HCT116 (cell line): Measurements from ENCODE around the gene TNFSF12. TPM values are rescaled to one million over a fixed set of nuclear protein-coding genes. Genes with fewer than 3 reads are reported as not detected.
A peak's percentile ranks its signal among the peaks of the same experiment; 100 is the strongest.

Experiments used
- ATAC-seq: fragments of 200-7000 bp; cut with Tn5 transposase; 2 replicates; pipeline ENCODE4 v1.9.1; 2020; ENCODE audit warnings: mild to moderate bottlenecking, moderate library complexity
- BruUV-seq: library from RNA; stranded (reverse); fragments of 400-500 nt; replicated peaks from 2 replicates; lab custom pipeline; 2021; lab: Mats Ljungman, UMichigan
- CTCF ChIA-PET: fragments of 300-600 bp; sonication (Branson Sonifier 250); formaldehyde crosslinking; loops from one replicate; lab custom pipeline; 2021; ENCODE audit warnings: antibody characterized with exemption; lab: Charles Lee
- POLR2A ChIA-PET: fragments of 300-600, 350-600 bp; sonication (Branson Sonifier 250); formaldehyde crosslinking; loops from one replicate; lab custom pipeline; 2021; ENCODE audit warnings: antibody characterized with exemption; lab: Charles Lee
- RAD21 ChIA-PET, 2 experiments: fragments of 300-600 bp; sonication (Branson Sonifier 250); formaldehyde crosslinking; loops; one replicate each; lab custom pipeline; 2023; ENCODE audit warnings: low total read pairs in 2 of 2; ENCODE audit not compliant: uncharacterized antibody in 2 of 2, unreplicated experiment in 2 of 2, low non-redundant PET in 1 of 2; lab: Charles Lee
- DNase-seq: peaks from one replicate; pipeline ENCODE4 v3.0.0-alpha.2; 2010; ENCODE audit warnings: low read depth, low spot score
- H2AFZ ChIP-seq: fragments of 200-600 bp; shearing (Covaris generic), sonication (generic); 2 replicates; pipeline ENCODE4 v1.6.1; 2017; ENCODE audit warnings: low read depth, mixed run types, mixed read lengths, antibody characterized with exemption, low read length; ENCODE audit not compliant: poor library complexity, severe bottlenecking
- H3K27ac ChIP-seq: 2 replicates; pipeline ENCODE4 v1.5.1; 2012; ENCODE audit warnings: low read depth, low read length
- H3K27me3 ChIP-seq: fragments of 200-600 bp; sonication (generic); 2 replicates; pipeline ENCODE4 v1.6.1; 2016; ENCODE audit warnings: mixed run types, low read length, mixed read lengths; ENCODE audit not compliant: insufficient read depth
- H3K36me3 ChIP-seq, 2 experiments: fragments of 200-500 bp in 1 of 2; fragments of 200-600 bp in 1 of 2; sonication (Bioruptor generic) in 1 of 2; sonication (generic) in 1 of 2; 2 replicates each; pipeline versions ENCODE4 v1.5.1 to v1.6.1; 2014 to 2016; ENCODE audit warnings: low read length in 2 of 2, inconsistent platforms in 1 of 2, mixed read lengths in 1 of 2, mixed run types in 1 of 2; ENCODE audit not compliant: insufficient read depth in 2 of 2, control insufficient read depth in 1 of 2
- H3K4me1 ChIP-seq, 2 experiments: fragments of 200-600 bp in 1 of 2; sonication (generic) in 1 of 2; 2 replicates each; pipeline versions ENCODE4 v1.5.1 to v1.6.1; 2012 to 2017; ENCODE audit warnings: low read length in 2 of 2, inconsistent platforms in 1 of 2, mild to moderate bottlenecking in 1 of 2, mixed read lengths in 1 of 2, mixed run types in 1 of 2, moderate library complexity in 1 of 2; ENCODE audit not compliant: insufficient read depth in 2 of 2, control insufficient read depth in 1 of 2
- H3K4me2 ChIP-seq: fragments of 200-600 bp; sonication (generic); 2 replicates; pipeline ENCODE4 v1.6.1; 2017; ENCODE audit warnings: mixed run types, low read length, mixed read lengths
- H3K4me3 ChIP-seq, 2 experiments: fragments of 200-600 bp in 1 of 2; sonication (generic) in 1 of 2; replicated peaks in 1 of 2; 2 replicates each; pipeline ENCODE4 v1.5.1; 2011 to 2016; ENCODE audit warnings: low read length in 2 of 2, control low read depth in 1 of 2, low read depth in 1 of 2, mild to moderate bottlenecking in 1 of 2, mixed read lengths in 1 of 2, mixed run types in 1 of 2
- H3K79me2 ChIP-seq: fragments of 200-600 bp; sonication (generic); 2 replicates; pipeline ENCODE4 v1.6.1; 2017; ENCODE audit warnings: mild to moderate bottlenecking, mixed run types, low read length, moderate library complexity, mixed read lengths; ENCODE audit not compliant: insufficient read depth
- H3K9ac ChIP-seq: fragments of 200-600 bp; sonication (generic); 2 replicates; pipeline ENCODE4 v1.6.1; 2016; ENCODE audit warnings: low read length, mixed read lengths
- H3K9me2 ChIP-seq: fragments of 200-600 bp; sonication (generic), shearing (Covaris generic); 2 replicates; pipeline ENCODE4 v1.6.1; 2017; ENCODE audit warnings: mixed run types, mild to moderate bottlenecking, moderate library complexity; ENCODE audit not compliant: insufficient read depth
- H3K9me3 ChIP-seq, 2 experiments: fragments of 200-500 bp in 1 of 2; fragments of 200-600 bp in 1 of 2; sonication (Bioruptor generic) in 1 of 2; sonication (generic) in 1 of 2; 2 replicates each; pipeline ENCODE4 v1.6.1; 2014 to 2017; ENCODE audit warnings: low read length in 2 of 2, mixed read lengths in 2 of 2, inconsistent platforms in 1 of 2, low read depth in 1 of 2, mild to moderate bottlenecking in 1 of 2, mixed run types in 1 of 2, moderate library complexity in 1 of 2; ENCODE audit not compliant: control insufficient read depth in 1 of 2, insufficient read depth in 1 of 2
- H4K20me1 ChIP-seq: fragments of 200-600 bp; sonication (generic), shearing (Covaris generic); 2 replicates; pipeline ENCODE4 v1.6.1; 2017; ENCODE audit warnings: mixed run types, mild to moderate bottlenecking, moderate library complexity; ENCODE audit not compliant: insufficient read depth
- CEBPB ChIP-seq: IDR thresholded peaks from 2 replicates; pipeline ENCODE4 v1.6.1; 2012; ENCODE audit warnings: low read depth
- EZH2 ChIP-seq: fragments of 200-600 bp; sonication (generic); IDR thresholded peaks from 2 replicates; pipeline ENCODE4 v1.6.1; 2017; ENCODE audit warnings: antibody characterized with exemption, mixed run types
- EZH2phosphoT487 ChIP-seq: fragments of 200-600 bp; IDR thresholded peaks from 2 replicates; pipeline ENCODE4 v1.6.1; 2018; ENCODE audit warnings: antibody characterized with exemption, borderline replicate concordance
- POLR2A ChIP-seq: IDR thresholded peaks from 2 replicates; pipeline ENCODE4 v1.7.0; 2011; ENCODE audit warnings: borderline replicate concordance; ENCODE audit not compliant: insufficient read depth, insufficient read length; ENCODE audit errors: extremely low read depth
- SRF ChIP-seq: IDR thresholded peaks from 2 replicates; pipeline ENCODE4 v1.6.1; 2012; ENCODE audit warnings: low read depth
- ZNF274 ChIP-seq: fragments of 200-500 bp; sonication (Bioruptor generic); IDR thresholded peaks from 2 replicates; pipeline ENCODE4 v1.6.1; 2014; ENCODE audit warnings: mild to moderate bottlenecking, low read depth, low read length, inconsistent platforms
- intact Hi-C: fragments of 100-400 bp; cut with micrococcal nuclease; formaldehyde crosslinking; loops from 2 replicates; pipeline ENCODE4 v1.10.0; 2022
- total RNA-seq: library from RNA; stranded (reverse); gene quantifications from one replicate; pipeline ENCODE4 v1.2.1, GENCODE V29; 2021; ENCODE audit not compliant: unreplicated experiment
- TF ChIP-seq, protein P1 (sequence below): IDR thresholded peaks from 2 replicates; pipeline ENCODE4 v1.6.1; 2012

The TNFSF12 gene
- total RNA-seq, 1 experiment from 2014 or later: 12.3 TPM

DNA sequence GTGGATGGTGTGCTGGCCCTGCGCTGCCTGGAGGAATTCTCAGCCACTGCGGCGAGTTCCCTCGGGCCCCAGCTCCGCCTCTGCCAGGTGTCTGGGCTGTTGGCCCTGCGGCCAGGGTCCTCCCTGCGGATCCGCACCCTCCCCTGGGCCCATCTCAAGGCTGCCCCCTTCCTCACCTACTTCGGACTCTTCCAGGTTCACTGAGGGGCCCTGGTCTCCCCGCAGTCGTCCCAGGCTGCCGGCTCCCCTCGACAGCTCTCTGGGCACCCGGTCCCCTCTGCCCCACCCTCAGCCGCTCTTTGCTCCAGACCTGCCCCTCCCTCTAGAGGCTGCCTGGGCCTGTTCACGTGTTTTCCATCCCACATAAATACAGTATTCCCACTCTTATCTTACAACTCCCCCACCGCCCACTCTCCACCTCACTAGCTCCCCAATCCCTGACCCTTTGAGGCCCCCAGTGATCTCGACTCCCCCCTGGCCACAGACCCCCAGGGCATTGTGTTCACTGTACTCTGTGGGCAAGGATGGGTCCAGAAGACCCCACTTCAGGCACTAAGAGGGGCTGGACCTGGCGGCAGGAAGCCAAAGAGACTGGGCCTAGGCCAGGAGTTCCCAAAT, 8.4 kb downstream of the TNFSF12 start:
- ATAC-seq: no peak
- Histone ChIP-seq H2AFZ (no peak overlapping the region), H3K36me3 (no peaks in the 10 kb centered on the region), H3K4me3 (no peak overlapping the region), H3K27ac (no peak overlapping the region), H3K27me3 (no peaks in the 10 kb centered on the region), H4K20me1 (no peaks in the 10 kb centered on the region), H3K9me3 (no peaks in the 10 kb centered on the region), H3K4me1 (peaks cover 20 to 41% of the 10 kb centered on the region in 2 experiments), H3K9ac (no peak overlapping the region), H3K79me2 (peaks cover 8% of the 10 kb centered on the region), H3K9me2 (no peaks in the 10 kb centered on the region), H3K4me2 (no peak overlapping the region)
- CTCF ChIA-PET: no interaction called here
- BruUV-seq: no TSS peak
- no peak for DNase-seq
- TF ChIP-seq CEBPB: no peak
- no peak for TF ChIP-seq ZNF274
- intact Hi-C loops: no loop called here
- RAD21 ChIA-PET: no interaction called here
- POLR2A ChIA-PET: interaction anchor here (0.6 kb wide), 1 partner anchor 208 kb away, joined by 4 read pairs; no protein-coding TSS in a partner anchor

DNA sequence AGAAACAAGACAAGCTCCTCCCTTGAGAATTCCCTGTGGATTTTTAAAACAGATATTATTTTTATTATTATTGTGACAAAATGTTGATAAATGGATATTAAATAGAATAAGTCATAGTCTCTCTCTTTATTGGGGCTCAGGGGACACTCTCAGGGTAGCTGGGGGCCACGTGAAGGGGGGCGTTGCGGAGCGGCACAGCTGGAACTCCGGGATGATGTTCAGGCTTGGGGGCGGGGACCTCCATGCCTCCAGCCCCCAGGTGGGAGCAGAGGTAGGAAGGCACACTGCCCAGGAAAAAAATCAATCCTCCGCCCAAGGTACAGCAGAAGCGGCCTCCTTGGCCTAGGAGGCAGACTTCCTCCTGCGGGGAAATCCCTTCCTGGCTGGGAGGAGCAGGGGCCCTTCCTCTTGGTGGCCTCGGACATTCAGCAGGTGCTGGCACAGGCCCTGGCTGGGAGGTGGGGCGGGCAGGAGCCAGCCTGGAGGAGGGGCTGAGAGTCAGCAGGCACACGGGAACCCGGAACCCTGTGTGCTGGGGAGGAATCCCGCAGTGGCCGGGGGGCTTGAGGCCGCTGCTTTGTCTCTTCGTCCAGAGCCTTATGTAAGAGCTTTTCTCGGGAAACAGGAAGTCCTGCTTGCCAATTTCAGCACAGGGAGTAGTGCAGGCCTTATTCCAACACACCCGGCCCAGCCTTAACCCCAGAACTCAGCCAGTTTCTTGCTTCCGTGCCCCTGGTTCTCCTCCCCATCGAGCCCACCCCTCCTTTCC, 9.1 kb downstream of the TNFSF12 start:
- H3K4me3 ChIP-seq: no peak overlapping the region
- TF ChIP-seq, protein P1, sequence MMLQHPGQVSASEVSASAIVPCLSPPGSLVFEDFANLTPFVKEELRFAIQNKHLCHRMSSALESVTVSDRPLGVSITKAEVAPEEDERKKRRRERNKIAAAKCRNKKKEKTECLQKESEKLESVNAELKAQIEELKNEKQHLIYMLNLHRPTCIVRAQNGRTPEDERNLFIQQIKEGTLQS: no peak
- TF ChIP-seq EZH2phosphoT487 (no peak), EZH2 (no peak), SRF (no peak), POLR2A (no peak)
- TF ChIP-seq, all 23 proteins: peak for 0
- Histone ChIP-seq H3K4me1 (peaks cover 25 to 47% of the 10 kb centered on the region in 2 experiments), H3K79me2 (peaks cover 15% of the 10 kb centered on the region), H3K27me3 (no peaks in the 10 kb centered on the region), H3K36me3 (no peaks in the 10 kb centered on the region), H4K20me1 (no peaks in the 10 kb centered on the region), H2AFZ (no peak overlapping the region), H3K9ac (peak overlapping the region; percentile 18; the same call in 1 of the 2 replicates), H3K9me3 (no peaks in the 10 kb centered on the region), H3K4me2 (peak overlapping the region; percentile 52), H3K9me2 (no peaks in the 10 kb centered on the region), H3K27ac (peak overlapping the region; percentile 86; the same call in 1 of the 2 replicates)
- no peak for ATAC-seq
- DNase-seq: no peak
- no TSS peak for BruUV-seq
- ChIA-PET CTCF (no interaction called here), RAD21 (no interaction called here), POLR2A (no interaction called here)
- intact Hi-C loops: no loop called here
